ENCODE measurements around the gene TDG.

GRCh38 chr12:103966736-103967135 is 1.1 kb downstream of the TDG start:
- TF ChIP-seq CTCF (IDR thresholded peaks at IDR 0.05; ENCODE audit: low read length) (no peak), EZH2 (optimal IDR thresholded peaks at IDR 0.05; ENCODE audit: low read depth, low read length) (no peak)
